Epithelial cell of esophagus (primary cell): ENCODE data around the gene CCDC40.

Experiments
- DNase-seq: peaks from one replicate; pipeline ENCODE4 v3.0.0; 2010; ENCODE audit warnings: low read depth
- H3K4me3 ChIP-seq: 2 replicates; pipeline ENCODE4 v1.5.1; 2011; ENCODE audit warnings: mild to moderate bottlenecking, low read length, control low read depth
- TF ChIP-seq, protein P1 (sequence below): IDR thresholded peaks from 2 replicates; pipeline ENCODE4 v1.5.1; 2011; ENCODE audit warnings: low read depth, mild to moderate bottlenecking, low read length, control low read depth, inconsistent platforms; ENCODE audit not compliant: insufficient read depth; ENCODE audit errors: missing control alignments

CCDC40 gene

GRCh38 chr17:80116276-80116920, 80.0 kb downstream of the CCDC40 start:
- no peak overlapping the region for H3K4me3 ChIP-seq
- TF ChIP-seq, protein P1, sequence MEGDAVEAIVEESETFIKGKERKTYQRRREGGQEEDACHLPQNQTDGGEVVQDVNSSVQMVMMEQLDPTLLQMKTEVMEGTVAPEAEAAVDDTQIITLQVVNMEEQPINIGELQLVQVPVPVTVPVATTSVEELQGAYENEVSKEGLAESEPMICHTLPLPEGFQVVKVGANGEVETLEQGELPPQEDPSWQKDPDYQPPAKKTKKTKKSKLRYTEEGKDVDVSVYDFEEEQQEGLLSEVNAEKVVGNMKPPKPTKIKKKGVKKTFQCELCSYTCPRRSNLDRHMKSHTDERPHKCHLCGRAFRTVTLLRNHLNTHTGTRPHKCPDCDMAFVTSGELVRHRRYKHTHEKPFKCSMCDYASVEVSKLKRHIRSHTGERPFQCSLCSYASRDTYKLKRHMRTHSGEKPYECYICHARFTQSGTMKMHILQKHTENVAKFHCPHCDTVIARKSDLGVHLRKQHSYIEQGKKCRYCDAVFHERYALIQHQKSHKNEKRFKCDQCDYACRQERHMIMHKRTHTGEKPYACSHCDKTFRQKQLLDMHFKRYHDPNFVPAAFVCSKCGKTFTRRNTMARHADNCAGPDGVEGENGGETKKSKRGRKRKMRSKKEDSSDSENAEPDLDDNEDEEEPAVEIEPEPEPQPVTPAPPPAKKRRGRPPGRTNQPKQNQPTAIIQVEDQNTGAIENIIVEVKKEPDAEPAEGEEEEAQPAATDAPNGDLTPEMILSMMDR = no peak
- no peak for DNase-seq

DNA sequence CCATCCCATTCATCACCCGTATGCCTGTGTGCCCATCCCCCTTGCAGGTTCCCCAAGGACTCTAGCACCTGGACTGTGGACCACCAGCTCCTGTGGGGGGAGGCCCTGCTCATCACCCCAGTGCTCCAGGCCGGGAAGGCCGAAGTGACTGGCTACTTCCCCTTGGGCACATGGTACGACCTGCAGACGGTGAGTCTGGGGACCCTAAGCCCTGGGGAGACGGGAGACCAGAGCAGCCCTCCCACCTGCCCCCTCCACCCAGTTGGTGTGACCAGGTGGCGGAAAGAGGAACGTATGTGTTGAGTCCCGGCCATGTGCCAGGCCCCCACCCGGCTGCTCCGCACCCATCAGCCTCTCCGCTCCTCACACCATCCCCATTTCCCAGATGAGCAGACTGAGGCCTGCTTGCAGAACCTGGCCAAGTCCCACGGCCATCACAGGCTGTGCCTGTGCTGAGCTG, 80.5 kb downstream of the CCDC40 start:
- H3K4me3 ChIP-seq = no peak overlapping the region
- no peak for DNase-seq
- TF ChIP-seq, protein P1 = no peak

DNA sequence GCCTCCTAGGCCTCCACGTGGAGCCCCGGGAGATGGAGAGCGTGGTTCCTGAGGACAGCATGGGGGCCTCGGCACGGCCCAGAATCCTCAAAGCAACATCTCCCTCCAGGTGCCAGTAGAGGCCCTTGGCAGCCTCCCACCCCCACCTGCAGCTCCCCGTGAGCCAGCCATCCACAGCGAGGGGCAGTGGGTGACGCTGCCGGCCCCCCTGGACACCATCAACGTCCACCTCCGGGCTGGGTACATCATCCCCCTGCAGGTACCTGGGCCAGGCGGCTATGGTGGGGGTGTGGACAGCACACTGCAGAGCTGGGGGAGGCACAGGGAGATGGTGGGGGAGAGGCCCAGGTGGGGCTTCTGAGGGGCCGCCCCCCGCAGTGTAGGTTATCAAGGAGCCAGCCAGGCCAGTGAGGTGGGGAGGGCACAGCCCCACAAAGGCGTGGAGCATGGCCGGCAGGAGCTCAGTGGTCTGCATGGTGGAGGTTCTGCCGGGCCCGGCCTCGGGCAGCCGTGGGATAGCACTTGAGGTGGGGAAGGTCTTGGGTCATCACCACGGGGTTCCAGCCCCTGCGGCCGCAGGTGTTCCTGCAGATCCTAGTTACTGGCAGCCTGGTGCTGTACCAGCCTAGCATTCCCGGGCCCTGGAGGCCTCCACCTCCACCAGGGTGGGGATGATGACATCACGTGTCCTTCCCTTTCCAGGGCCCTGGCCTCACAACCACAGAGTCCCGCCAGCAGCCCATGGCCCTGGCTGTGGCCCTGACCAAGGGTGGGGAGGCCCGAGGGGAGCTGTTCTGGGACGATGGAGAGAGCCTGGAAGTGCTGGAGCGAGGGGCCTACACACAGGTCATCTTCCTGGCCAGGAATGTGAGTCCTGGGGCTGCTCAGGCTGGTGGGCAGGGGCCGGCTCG, 81.3 kb downstream of the CCDC40 start:
- H3K4me3 ChIP-seq = no peak overlapping the region
- no peak for DNase-seq
- TF ChIP-seq, protein P1 = no peak

DNA sequence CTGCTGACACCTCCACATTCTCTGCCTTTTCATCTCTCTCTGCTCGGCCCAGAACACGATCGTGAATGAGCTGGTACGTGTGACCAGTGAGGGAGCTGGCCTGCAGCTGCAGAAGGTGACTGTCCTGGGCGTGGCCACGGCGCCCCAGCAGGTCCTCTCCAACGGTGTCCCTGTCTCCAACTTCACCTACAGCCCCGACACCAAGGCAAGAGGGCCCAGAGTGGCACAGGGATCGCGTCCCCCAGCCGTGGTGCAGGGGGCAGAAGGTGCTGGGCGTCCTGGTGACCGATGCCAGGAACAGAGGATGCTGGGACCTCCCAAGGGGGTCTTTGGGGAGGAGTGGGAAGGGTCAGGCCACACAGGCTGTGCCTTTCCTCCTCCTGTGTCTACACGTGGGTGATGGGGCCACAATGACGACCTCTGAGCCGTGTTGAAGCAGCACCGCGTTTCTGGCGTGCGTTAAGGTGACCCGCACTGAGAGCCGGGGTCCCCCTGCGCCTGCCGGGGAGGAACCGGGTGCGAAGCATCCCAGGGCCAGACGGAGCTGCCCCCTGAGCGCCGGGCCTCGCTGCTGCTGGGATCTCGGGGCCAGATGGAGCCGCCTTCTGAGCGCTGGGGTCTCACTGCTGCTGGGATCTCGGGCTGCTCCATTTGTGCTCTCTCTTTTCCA, 82.3 kb downstream of the CCDC40 start:
- no peak overlapping the region for H3K4me3 ChIP-seq
- DNase-seq = no peak
- TF ChIP-seq, protein P1 = no peak

DNA sequence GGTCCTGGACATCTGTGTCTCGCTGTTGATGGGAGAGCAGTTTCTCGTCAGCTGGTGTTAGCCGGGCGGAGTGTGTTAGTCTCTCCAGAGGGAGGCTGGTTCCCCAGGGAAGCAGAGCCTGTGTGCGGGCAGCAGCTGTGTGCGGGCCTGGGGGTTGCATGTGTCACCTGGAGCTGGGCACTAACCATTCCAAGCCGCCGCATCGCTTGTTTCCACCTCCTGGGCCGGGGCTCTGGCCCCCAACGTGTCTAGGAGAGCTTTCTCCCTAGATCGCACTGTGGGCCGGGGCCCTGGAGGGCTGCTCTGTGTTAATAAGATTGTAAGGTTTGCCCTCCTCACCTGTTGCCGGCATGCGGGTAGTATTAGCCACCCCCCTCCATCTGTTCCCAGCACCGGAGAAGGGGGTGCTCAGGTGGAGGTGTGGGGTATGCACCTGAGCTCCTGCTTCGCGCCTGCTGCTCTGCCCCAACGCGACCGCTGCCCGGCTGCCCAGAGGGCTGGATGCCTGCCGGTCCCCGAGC, 82.9 kb downstream of the CCDC40 start:
- DNase-seq = no peak
- TF ChIP-seq, protein P1 = no peak
- no peak overlapping the region for H3K4me3 ChIP-seq

DNA sequence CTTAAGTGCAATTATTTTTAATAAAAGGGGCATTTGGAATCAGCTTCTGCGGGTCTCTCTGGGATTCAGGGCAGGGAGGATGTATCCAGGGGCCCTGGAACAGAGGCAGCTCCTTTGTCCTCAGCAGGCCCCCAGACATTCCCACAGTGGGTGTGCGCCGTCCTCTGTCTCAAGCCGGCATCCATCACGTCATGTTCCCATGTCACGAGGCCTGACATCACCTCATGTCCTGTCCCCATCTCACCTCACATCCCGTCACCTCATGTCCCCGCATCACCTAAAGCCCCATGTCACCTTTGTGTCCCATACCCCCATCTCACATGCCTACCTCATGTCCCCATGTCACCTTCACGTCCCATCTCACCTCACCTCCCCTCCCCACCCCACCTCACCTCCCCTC, 83.4 kb downstream of the CCDC40 start:
- no peak for DNase-seq
- TF ChIP-seq, protein P1 = no peak
- H3K4me3 ChIP-seq = no peak overlapping the region
